CD4-positive, alpha-beta T cell treated with Interleukin-17A for 1 hour (primary cell): ENCODE data around the gene CTNNA1.
A peak's percentile ranks its signal among the peaks of the same experiment; 100 is the strongest.
"Not testable (repeated sequence)": the region's sequence is repeated elsewhere in the genome, so short reads cannot be mapped to it uniquely, and the experiment has no call there.

Experiments
- DNase-seq: peaks from one replicate; pipeline ENCODE4 v3.0.0-alpha.2; 2020

CTNNA1 gene, protein sequence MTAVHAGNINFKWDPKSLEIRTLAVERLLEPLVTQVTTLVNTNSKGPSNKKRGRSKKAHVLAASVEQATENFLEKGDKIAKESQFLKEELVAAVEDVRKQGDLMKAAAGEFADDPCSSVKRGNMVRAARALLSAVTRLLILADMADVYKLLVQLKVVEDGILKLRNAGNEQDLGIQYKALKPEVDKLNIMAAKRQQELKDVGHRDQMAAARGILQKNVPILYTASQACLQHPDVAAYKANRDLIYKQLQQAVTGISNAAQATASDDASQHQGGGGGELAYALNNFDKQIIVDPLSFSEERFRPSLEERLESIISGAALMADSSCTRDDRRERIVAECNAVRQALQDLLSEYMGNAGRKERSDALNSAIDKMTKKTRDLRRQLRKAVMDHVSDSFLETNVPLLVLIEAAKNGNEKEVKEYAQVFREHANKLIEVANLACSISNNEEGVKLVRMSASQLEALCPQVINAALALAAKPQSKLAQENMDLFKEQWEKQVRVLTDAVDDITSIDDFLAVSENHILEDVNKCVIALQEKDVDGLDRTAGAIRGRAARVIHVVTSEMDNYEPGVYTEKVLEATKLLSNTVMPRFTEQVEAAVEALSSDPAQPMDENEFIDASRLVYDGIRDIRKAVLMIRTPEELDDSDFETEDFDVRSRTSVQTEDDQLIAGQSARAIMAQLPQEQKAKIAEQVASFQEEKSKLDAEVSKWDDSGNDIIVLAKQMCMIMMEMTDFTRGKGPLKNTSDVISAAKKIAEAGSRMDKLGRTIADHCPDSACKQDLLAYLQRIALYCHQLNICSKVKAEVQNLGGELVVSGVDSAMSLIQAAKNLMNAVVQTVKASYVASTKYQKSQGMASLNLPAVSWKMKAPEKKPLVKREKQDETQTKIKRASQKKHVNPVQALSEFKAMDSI

DNA sequence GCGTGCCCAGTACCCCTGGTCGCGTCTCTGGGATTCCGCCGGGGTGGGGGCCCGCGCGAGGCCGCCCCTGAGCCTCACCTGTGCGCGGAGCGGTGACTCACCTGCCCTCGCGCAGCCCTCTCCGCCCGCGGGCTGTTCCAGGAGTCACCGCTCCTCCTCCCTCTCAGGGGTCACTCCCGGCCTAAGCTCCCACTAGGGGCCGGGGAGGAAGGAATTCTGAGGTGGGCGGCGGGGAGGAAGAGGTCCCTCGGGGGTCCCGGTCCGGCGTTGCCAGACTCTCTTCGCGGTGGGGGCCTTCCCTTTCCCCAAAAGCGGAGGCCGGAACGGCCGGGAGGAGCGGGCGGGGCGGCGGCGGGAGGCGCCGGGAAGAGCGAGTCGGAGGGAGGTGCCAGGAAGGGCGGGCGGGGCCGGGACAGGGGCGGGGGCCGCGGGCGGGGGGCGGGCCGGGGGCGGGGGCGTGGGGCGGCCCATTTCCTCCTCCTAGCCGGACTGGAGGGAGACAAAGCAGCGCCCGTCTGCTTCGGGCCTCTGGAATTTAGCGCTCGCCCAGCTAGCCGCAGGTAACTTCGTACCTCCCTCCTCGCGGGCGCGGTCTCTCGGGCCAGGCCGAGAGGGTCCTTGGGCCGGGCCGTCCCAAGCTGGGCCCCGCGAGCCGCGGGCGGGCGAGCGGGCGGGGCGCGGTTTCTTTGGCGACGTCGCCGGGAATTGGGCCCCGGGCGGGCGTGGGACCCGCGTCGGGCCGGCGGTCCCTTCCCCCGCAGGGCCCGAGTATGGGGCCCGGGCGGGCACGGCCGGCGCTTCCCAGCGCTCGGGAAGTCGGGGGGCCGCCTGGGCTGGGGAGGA is at the start of gene CTNNA1:
TSS of gene CTNNA1 (plus strand) at position 475 of the 843 bp plus-strand sequence. CDS start 28,500 bp downstream, outside the sequence.
- peak; percentile 65 for DNase-seq

DNA sequence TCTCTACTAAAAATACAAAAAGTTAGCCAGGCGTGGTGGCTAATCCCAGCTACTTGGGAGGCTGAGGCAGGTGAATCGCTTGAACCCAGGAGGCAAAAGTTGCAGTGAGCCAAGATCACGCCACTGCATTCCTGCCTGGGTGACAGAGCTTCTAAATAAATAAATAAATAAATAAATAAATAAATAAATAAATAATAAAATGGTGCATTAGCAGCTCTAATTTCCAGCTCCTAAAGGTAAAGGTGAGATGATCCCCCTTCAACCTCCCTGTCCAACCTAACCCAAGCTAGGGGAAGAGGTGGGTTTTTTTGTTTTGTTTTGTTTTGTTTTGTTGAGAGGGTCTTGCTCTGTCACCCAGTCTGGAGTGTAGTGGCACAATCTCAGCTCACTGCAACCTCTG is 49.4 kb upstream of the CTNNA1 start:
- DNase-seq = not testable (repeated sequence)

DNA sequence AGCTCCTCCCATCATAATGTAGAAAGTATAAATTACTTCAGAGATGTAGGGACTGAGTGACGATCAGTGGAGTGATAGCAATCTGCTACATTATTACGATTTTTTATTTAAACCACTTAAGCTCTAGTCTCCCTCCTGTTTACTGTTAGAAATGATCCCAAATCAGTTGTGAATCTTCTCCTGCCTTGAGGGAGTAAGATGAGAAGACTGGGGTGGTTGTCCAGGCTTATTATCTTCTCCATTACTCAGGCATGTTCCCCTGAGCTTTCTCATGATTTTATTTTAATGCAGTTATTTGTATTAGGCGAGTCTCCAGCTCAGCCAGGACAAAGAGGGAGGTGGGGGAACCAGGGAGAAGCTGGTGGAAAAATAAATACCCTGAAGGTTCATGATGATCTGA is 48.2 kb upstream of the CTNNA1 start:
- no peak for DNase-seq

DNA sequence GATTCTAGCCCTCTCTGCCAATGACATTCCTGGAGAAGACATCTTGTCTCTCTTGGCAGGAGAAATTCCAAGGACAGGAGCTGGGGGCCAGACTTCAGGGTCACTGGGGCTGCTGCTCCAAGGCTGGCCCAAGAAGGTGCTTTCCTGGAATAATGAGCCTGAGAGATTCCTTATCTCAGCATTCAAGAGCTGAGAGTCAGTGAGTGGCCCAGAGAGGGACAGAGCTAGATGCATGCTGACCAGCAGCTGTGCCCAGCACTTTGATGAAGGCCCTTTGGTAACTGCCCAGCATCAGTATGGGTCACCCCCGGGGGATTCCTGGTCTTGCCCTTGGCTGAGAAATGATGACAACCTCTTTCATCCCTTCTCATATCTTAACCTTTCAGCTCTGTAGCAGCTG is 47.7 kb upstream of the CTNNA1 start:
- no peak for DNase-seq

DNA sequence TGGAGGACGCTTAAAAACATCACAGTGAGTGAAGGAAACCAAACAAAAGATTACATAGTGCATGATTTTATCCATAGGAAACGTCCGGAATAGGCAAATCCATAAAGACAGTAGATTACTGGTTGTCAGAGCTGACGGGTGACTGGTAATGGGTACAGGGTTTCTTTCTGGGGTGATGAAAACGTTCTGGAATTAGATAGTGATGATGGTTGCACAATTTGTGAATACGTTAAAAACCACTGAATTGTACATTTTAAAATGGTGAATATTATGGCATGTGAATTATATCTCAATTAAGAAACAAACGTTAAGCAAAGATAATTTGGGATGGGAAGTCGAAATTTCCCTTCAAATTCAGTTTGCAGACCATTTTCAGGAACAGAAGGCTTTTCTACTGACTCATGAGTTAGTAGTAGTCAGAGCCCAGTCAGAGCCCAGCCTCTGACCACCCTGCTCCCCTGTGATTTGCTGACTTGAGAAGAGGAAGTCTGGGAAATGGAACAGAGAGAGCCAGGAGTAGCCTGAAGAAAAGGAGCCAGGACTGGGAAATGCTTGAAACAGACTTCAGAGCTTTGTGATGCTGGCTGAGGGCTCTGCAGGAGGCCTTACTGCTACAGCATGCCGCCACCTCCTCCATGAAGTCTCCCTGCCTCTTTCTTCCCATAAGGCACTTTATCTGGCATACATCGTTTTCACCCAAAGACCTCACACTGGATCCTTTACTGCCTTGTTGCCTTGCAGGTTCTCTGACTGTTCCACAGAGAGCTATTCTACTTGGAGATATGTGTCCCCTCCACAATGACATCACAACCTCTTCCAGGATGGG is 46.4 kb upstream of the CTNNA1 start:
- no peak for DNase-seq

DNA sequence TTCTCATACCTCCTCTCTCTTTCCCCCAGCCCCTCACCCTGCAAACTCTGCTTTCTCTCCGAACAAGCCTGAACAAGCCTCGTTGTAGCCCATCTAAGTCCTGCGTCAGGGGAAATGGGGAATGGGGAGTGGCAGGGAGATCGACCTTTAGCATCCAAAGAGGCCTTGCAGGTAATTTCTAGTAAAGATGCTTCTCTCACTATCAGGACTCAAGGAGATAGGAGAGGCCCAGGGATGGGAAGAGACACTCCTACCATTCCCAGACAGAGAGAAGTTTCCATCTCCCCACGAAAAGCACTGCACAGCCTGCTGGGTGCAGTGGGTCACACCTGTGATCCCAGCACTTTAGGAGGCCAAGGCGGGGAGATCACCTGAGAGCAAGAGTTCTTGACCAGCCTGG is 44.4 kb upstream of the CTNNA1 start:
- DNase-seq = no peak

DNA sequence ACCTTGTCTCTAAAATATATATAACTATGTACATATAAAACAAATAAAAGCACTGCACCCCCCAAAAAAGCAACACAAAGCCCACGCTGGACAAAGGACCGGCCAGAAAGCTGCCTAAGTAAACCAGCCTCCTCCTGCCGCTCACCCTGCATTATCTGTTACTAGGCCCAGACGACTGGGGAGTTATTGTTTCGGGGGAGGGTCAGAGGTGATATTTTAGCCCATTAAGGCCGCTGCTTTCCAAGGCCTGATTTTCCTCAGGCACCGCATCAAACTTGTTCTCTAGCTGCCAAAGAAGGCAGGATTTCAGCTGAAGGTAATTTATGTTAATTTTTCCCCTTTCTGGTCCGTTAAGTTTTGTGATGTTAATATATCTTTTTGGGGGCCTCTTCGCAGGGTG is 44.0 kb upstream of the CTNNA1 start:
- DNase-seq = no peak

DNA sequence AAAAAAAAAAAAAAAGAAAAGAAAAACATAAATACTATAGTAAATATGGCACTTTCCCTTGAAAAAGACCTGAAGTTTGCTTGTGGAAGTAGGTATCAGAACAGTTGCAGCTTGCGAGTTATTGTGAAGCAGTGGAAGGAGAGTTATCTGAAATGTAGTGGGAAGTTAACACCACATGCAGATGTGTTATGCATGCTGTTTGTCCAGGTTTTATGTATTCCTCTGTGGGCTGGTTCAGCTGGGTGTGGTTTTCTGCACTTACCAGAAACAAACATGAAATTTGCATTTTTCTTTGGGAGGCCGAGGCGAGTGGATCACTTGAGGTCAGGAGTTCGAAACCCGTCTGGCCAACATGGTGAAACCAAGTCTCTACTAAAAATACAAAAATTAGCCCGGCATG is 42.1 kb upstream of the CTNNA1 start:
- DNase-seq = no peak

DNA sequence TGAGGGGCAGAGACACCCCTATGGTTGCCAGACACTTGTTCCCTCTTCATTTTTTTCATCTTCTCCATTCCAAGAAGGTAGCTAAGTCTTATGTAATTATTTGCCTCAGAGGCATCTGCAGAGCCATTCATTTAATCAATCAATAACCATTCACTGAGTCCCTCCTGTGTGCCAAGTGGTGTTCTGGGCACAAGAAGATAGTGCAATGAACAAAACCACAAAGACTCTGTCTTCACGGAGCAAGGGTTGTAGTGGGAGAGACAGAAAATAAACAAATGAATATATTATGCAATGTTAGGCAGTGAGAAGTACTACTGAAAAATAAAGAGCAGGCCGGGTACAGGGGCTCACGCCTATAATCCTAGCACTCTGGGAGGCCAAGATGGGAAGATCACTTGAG is 41.4 kb upstream of the CTNNA1 start:
- DNase-seq = no peak

DNA sequence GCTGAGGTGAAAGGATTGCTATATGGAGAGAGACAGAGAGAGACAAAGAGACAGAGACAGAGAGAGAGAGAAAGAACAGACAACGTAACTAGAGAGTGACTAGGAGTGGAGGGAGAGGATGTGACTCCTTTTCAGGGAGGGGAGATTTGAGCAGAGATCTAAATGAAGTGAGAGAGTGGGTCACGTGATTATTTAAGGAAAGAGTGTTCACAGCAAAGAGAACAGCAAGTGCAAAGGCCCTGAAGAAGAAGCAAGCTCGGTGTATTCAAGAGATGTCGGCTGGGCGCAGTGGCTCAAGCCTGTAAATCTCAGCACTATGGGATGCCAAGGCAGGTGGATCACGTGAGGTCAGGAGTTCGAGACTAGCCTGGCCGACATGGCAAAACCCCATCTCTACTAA is 40.9 kb upstream of the CTNNA1 start:
- no peak for DNase-seq

DNA sequence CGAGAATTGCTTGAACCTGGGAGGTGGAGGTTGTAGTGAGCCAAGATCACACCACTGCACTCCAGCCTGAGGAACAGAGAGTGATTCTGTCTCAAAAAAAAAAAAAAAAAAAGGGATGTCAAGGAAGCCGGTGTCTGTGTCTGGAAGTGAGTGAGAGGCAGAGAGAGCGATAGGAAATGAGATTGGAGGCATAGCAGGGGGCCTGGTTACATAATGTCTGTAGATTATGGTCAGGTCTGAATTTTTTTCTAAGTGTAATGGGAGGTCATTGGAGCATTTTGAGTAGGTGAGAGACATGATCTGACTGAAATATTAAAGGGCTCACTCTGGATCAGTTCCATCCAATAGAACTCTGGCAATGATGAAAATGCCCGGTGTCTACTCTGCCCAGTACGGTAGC is 40.4 kb upstream of the CTNNA1 start:
- no peak for DNase-seq

DNA sequence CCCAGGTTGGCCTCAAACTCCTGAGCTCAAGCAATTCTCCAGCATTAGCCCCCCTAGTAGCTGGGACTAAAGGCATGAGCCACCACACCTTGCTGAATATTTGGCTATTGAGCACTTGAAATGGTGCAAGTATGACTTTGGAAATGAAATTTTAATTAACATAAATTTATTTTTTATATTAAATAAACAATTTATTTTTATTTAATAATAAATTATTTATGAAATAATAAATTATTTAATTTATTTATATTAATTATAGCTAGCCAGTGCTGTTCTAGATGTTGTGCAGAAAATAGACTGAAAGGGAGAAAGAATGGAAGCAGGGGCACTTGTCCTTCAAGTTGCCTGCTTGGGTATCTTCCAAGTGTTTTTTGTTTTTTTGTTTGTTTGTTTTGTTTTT is 40.0 kb upstream of the CTNNA1 start:
- DNase-seq = no peak

DNA sequence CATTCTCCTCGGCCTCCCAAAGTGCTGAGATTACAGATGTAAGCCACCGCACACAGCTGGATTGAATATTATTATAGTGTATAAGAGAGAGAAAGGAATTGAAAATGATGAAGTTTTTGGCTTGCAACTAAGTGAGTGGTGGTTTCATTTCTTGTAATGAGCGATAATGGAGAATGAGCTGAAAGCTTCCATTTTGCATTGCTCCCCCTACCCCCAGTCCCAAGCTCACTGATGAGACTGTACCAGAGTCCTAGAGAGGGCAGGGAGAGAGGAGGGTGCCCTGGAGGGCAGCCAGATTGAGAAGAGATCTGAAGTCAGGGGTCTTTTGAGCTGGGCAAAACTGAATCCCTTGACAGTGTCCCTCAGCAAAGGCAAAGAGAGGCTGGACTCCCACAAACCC is 38.5 kb upstream of the CTNNA1 start:
- DNase-seq = no peak

DNA sequence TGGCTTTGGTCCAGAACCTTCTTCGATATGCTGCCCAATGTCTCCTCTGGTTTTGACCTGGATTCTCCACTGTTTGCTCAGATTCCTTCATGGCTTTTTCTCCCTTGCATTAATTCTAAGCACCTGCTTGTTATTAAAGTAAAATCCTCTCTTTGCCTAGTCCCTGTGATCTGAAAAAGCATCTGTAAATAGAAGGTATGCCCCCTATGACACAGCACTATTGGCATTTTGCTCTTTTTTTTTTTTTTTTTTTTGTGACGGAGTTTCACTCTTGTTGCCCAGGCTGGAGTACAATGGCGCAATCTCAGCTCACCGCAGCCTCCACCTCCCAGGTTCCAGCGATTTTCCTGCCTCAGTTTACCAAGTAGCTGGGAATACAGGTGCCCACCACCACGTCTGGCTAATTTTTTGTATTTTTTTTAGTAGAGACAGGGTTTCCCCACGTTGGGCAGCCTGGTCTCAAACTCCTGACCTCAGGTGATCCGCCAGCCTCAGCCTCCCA is 37.2 kb upstream of the CTNNA1 start:
- not testable (repeated sequence) for DNase-seq

DNA sequence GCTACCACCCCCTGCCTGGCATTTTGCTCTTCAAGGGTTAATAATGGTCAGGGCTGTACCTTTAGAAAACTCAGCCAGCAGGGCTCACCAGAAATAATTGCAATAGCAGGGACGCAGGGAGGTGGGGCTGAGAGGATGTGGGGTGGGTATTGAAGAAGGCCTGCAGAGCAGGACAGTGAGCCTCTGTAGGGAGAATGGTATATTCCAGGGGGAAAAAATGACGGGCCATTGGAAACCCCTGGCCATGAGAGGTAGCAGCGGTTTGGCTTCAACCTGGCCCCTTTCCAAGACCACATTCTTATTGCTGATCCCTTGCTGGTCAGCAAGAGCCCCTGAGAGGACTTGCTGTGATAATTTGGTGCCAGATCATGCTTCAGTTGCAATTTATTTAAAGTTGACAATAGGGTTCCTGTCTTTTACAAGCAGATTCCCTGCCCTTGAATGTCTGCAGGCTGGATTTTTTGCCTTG is 36.7 kb upstream of the CTNNA1 start:
- DNase-seq = no peak

DNA sequence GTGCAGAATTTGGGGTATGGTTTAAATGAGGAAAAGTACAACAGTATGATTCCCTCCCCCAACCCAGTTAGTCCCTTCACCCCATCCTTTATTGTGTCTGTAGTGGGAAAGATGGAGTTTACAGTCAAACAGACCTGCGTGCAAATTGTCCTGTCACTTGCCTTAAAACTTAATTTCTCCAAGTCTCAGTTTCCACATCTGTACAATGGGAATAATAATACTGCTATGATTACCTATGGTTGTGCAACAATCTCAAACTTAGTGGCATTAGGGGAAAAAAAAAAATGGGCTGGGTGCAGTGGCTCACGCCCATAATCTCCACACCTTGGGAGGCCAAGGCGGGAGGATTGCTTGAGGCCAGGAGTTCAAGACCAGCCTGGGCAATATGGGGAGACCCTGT is 35.8 kb upstream of the CTNNA1 start:
- no peak for DNase-seq

DNA sequence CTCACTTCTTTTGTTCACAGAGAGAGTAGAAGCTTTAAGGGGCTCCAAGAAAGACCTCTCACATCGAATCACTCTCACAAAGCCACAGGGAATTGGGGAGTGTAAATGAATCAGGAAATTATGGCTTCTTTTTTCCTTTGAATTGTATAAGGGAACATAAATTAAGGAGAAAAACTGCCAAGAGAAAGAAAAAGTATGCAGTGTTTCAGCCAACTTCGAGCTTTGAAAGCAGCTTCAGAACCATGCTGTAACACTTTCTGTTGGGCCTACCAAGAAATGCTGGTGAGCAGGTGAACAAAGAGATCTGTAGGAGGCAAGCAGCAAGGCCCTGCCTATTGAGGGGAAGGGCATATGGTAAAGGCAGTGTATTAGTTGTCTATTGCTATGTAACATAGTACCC is 33.4 kb upstream of the CTNNA1 start:
- DNase-seq = no peak

DNA sequence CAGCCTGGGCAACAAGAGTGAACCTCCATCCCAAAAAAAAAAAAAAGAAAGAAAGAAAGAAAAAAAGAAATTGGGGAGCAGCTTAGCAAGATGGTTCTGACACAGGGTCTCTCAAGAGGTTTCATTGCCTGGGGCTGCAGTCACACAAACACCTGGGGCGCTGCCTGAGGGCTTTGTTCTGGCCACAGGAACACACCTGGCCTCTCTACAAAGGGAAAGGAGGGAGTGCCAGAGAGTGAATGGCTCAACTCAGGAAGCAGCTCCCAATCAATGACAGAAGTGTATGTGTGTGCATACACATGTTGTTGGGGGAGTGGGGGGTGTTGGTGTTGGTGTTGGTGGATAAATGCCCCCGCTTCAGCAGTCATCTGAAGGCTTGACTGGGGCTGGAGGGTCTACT is 32.4 kb upstream of the CTNNA1 start:
- no peak for DNase-seq

DNA sequence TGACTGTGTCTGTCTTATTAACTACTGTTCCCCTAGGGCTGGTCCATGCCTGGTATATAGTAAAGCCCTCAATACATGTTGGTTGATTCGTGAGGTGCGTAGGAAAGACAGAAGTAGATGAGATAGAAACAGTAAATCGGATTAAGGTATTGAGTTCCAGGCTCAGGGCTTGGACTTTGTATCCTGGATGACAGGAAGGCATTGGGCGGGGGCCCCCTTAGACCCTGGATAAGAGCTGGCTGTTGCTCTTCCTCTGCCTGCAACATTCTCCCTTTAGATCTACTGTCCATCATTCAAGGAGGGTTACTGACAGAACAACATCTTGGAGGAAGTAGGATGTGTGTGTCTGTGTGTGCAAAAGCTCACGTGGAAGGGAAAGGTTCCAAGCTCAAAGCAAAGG is 31.2 kb upstream of the CTNNA1 start:
- DNase-seq = no peak

DNA sequence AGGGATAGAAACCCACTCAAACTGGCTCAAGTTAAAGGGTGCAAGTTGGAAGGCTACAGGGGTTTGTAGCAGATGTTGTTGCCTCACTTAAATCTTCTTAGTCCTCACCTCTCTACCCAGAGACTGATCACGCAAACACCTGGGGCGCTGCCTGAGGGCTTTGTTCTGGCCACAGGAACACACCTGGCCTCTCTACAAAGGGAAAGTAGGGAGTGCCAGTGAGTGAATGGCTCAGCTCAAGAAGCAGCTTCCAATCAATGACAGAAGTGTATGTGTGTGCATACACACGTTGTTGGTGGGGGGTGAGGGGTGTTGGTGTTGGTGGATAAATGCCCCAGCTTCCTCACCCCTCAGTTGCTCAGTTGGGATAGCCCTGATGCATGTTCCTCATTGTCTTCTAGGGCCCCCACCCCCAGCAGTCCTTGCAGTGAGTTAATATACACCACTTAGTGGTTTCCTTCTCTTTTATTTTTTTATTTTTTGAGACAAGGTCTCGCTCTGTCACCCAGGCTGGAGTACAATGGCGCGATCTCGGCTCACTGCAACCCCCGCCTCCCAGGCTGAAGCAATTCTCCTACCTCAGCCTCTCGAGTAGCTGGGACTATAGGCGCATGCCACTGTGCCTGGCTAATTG is 30.6 kb upstream of the CTNNA1 start:
- no peak for DNase-seq

DNA sequence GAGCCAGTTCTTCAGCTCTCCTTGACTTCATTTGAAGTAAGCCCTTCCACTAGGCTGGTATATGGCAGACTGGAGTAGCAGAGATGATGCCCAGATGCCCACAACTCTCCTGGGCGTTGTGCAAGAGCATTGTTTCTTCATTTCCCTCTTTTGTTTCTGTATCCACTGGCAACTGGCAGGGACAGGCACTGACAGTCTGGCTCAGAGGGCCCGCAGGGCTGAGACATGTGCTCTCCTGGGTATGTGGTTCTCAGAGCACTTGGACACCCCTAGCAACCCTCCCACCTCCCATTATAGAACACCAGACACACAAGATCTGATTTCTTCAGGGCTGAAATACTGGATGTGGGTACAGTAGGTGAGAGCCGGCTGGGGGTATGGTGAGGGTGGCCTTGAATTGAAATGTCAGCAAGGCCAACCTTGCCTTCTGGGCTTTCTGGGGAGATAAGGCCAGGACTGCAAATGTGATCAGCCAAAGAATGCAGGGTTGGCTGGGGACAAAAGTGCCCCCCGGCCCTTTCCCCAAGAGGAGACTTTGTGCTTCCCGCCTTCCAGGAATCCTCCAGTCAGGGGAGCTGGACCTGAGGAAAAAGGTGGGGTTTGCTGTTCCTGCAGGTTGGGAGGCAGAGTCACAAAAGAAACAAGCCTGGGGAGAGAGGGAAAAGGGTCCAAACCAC is 28.6 kb upstream of the CTNNA1 start:
- no peak for DNase-seq
